Stomach (tissue), 9 donors: ENCODE data around the gene ZNF850. TPM values are rescaled to one million over a fixed set of nuclear protein-coding genes. Genes with fewer than 3 reads are reported as not detected.
"Not testable (repeated sequence)": the region's sequence is repeated elsewhere in the genome, so short reads cannot be mapped to it uniquely, and the experiment has no call there.

ENCODE experiments used
- DNase-seq, 2 donors: peaks; one replicate each; pipeline versions ENCODE4 v3.0.0 to v3.0.0-alpha.2; 2013 to 2019
- H3K27ac ChIP-seq, 5 donors: fragments of 200-600 bp in 4 of 5; sonication (generic) in 4 of 5; one replicate each; pipeline ENCODE4 v1.5.1; 2013 to 2019; ENCODE audit warnings: mild to moderate bottlenecking in 1 of 5, moderate library complexity in 1 of 5
- H3K27me3 ChIP-seq, 3 donors: fragments of 200-600 bp; sonication (generic); one replicate each; pipeline ENCODE4 v1.5.1; 2017 to 2019; ENCODE audit warnings: mixed run types in 1 of 3
- H3K36me3 ChIP-seq, 4 donors: fragments of 200-600 bp; sonication (generic); 1 replicate in 3 of 4; 2 replicates in 1 of 4; pipeline ENCODE4 v1.5.1; 2016 to 2019
- H3K4me1 ChIP-seq, 4 donors: fragments of 200-600 bp; sonication (generic); one replicate each; pipeline ENCODE4 v1.5.1; 2016 to 2019
- H3K4me3 ChIP-seq, 4 donors: fragments of 200-600 bp; sonication (generic) in 3 of 4; one replicate each; pipeline ENCODE4 v1.5.1; 2016 to 2019; ENCODE audit warnings: mild to moderate bottlenecking in 1 of 4
- H3K9me3 ChIP-seq, 4 donors: fragments of 200-600 bp; sonication (generic); one replicate each; pipeline ENCODE4 v1.5.1; 2016 to 2019
- EP300 ChIP-seq: sonication (generic); formaldehyde crosslinking; IDR thresholded peaks from one replicate; pipeline ENCODE4 v1.6.1; 2017; ENCODE audit warnings: antibody characterized with exemption
- POLR2A ChIP-seq, 4 donors: fragments of 450-650 bp; IDR thresholded peaks; one replicate each; pipeline ENCODE4 v1.6.1; 2016; ENCODE audit warnings: antibody characterized with exemption in 4 of 4, control low read depth in 2 of 4, mild to moderate bottlenecking in 1 of 4, moderate library complexity in 1 of 4
- POLR2AphosphoS5 ChIP-seq, 3 donors: sonication (generic); formaldehyde crosslinking; IDR thresholded peaks; one replicate each; pipeline ENCODE4 v1.6.1; 2016; ENCODE audit warnings: antibody characterized with exemption in 3 of 3
- WGBS, 5 donors: extraction: QIAGEN DNeasy Blood & Tissue Kit in 3 of 5; methylation state at CpG; one replicate each; pipeline versions ENCODE4 v1.1.5 to v1.1.7; 2013 to 2018; 5-methylcytosine and 5-hydroxymethylcytosine counted together
- intact Hi-C: fragments of 100-400 bp; cut with DNase I; formaldehyde crosslinking; loops from one replicate; pipeline ENCODE4 v1.15.1; 2023; ENCODE audit warnings: low total_unique reads
- polyA plus RNA-seq, 3 donors: library from polyadenylated mRNA; stranded (reverse); fragments of 200-250 nt; gene quantifications; one replicate each; pipeline ENCODE4 v1.2.3, GENCODE V29; 2013
- total RNA-seq, 5 donors: library from RNA; depleted of rRNA; stranded (reverse); fragments of >200 nt; gene quantifications; one replicate each; pipeline versions ENCODE4 v1.1.0 to v1.2.3, GENCODE V29; 2014 to 2016
- TF ChIP-seq, protein P1 (sequence below), 7 experiments: fragments of 450-650 bp in 4 of 7; fragments of 200-600 bp in 3 of 7; sonication (generic) in 3 of 7; IDR thresholded peaks; one replicate each; pipeline ENCODE4 v1.5.1; 2016 to 2019; ENCODE audit warnings: antibody characterized with exemption in 7 of 7, control low read depth in 2 of 7, mild to moderate bottlenecking in 1 of 7
- donor health status: healthy with polysubstance abuse.
- donor health status: Bipolar disorder and iron deficiency.
- donor health status: healthy.

ZNF850 gene
- total and polyA plus RNA-seq, 8 donors = 0.15 to 10.1 (median 0.89) TPM; not detected in 1

- Histone ChIP-seq H3K36me3 (peaks cover 15 to 99% (median 85%) of the 10 kb centered on the region in 4 donors), H3K27me3 (no peaks in the 10 kb centered on the region), H3K4me1 (no peaks in the 10 kb centered on the region), H3K27ac (no peak overlapping the region), H3K4me3 (no peak overlapping the region), H3K9me3 (peaks cover 44 to 100% (median 86%) of the 10 kb centered on the region in 4 donors)
- TF ChIP-seq POLR2A (IDR thresholded peaks at IDR 0.05) (no peak), EP300 (no peak)
- TF ChIP-seq, protein P1, sequence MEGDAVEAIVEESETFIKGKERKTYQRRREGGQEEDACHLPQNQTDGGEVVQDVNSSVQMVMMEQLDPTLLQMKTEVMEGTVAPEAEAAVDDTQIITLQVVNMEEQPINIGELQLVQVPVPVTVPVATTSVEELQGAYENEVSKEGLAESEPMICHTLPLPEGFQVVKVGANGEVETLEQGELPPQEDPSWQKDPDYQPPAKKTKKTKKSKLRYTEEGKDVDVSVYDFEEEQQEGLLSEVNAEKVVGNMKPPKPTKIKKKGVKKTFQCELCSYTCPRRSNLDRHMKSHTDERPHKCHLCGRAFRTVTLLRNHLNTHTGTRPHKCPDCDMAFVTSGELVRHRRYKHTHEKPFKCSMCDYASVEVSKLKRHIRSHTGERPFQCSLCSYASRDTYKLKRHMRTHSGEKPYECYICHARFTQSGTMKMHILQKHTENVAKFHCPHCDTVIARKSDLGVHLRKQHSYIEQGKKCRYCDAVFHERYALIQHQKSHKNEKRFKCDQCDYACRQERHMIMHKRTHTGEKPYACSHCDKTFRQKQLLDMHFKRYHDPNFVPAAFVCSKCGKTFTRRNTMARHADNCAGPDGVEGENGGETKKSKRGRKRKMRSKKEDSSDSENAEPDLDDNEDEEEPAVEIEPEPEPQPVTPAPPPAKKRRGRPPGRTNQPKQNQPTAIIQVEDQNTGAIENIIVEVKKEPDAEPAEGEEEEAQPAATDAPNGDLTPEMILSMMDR (IDR thresholded peaks at IDR 0.05) = no peak
- WGBS, 5 donors = 93 to 100% (median 97%) methylated on average over 1 of the region's 1 CpG
- intact Hi-C loops = no loop called here
- DNase-seq = no peak
Measured at GRCh38 chr19:36805364-36805763, 32.8 kb upstream of the ZNF850 start.

GRCh38 chr19:36797786-36798108 lies 25.1 kb upstream of the ZNF850 start:
- 0 to 2% (median 1%) methylated on average over 9 of the region's 9 CpGs for WGBS, 5 donors
- peaks cover 15 to 90% (median 62%) of the 10 kb centered on the region in 4 donors for H3K9me3 ChIP-seq
- no peak for DNase-seq

GRCh38 chr19:36796714-36796992 lies 24.0 kb upstream of the ZNF850 start:
- TF ChIP-seq, protein P1 (IDR thresholded peaks at IDR 0.05) = no peak
- TF ChIP-seq EP300 = no peak
- TF ChIP-seq POLR2A (IDR thresholded peaks at IDR 0.05) = no peak
- no peak for TF ChIP-seq POLR2AphosphoS5 (IDR thresholded peaks at IDR 0.05)
- H3K9me3 ChIP-seq = peaks cover 11 to 92% (median 62%) of the 10 kb centered on the region in 4 donors

More at GRCh38 chr19:36797786-36798108, 25.1 kb upstream of the ZNF850 start:
- Histone ChIP-seq H3K4me3 (peak overlapping the region; percentile 65 to 85 (median 80)), H3K36me3 (peaks cover 5 to 45% (median 33%) of the 10 kb centered on the region in 4 donors), H3K27ac (peak overlapping the region; percentile 70 to 86 (median 77)), H3K27me3 (no peaks in the 10 kb centered on the region), H3K4me1 (peaks cover 0 to 24% (median 12%) of the 10 kb centered on the region in 4 donors)
- intact Hi-C loops = no loop called here
- TF ChIP-seq POLR2A (IDR thresholded peaks at IDR 0.05) = no peak
- no peak for TF ChIP-seq POLR2AphosphoS5 (IDR thresholded peaks at IDR 0.05)
- no peak for TF ChIP-seq EP300
- TF ChIP-seq, protein P1 (IDR thresholded peaks at IDR 0.05) = no peak

GRCh38 chr19:36791420-36792141 lies 19.0 kb upstream of the ZNF850 start:
- 5 to 12% (median 10%) methylated on average over 23 to 31 of the region's 34 CpGs for whole genome bisulfite sequencing, 5 donors
- intact Hi-C loops, H3K4me1 ChIP-seq, H3K36me3 ChIP-seq, H3K27ac ChIP-seq, H3K27me3 ChIP-seq, H3K4me3 ChIP-seq: not testable (repeated sequence)
- H3K9me3 ChIP-seq = peaks cover 6 to 89% (median 65%) of the 10 kb centered on the region in 4 donors
- DNase-seq = peak in 1 of 2 donors; percentile 79

More at GRCh38 chr19:36796714-36796992, 24.0 kb upstream of the ZNF850 start:
- H3K27ac ChIP-seq = peak overlapping the region; percentile 34 to 86 (median 77)
- peaks cover 0 to 24% (median 12%) of the 10 kb centered on the region in 4 donors for H3K4me1 ChIP-seq
- 12 to 17% (median 13%) methylated on average over 19 of the region's 19 CpGs for WGBS, 5 donors
- intact Hi-C loops = no loop called here
- H3K27me3 ChIP-seq = no peaks in the 10 kb centered on the region
- peaks cover 0 to 34% (median 22%) of the 10 kb centered on the region in 4 donors for H3K36me3 ChIP-seq
- DNase-seq = no peak
- H3K4me3 ChIP-seq = peak overlapping the region; percentile 65 to 85 (median 80)

- intact Hi-C loops = loop anchor here (10.0 kb wide), 1 partner anchor 59 kb away; the partner anchor contains the start of gene ZNF790
- Histone ChIP-seq H3K4me3 (peak overlapping the region in 1 of 4 donors; percentile 8), H3K9me3 (peaks cover 2 to 67% (median 50%) of the 10 kb centered on the region in 4 donors), H3K27ac (peak overlapping the region in 2 of 5 donors; percentile 22 to 26), H3K27me3 (peaks cover 0 to 6% (median 0%) of the 10 kb centered on the region in 3 donors), H3K36me3 (no peaks in the 10 kb centered on the region), H3K4me1 (peaks cover 0 to 22% (median 18%) of the 10 kb centered on the region in 4 donors)
- peak in 1 of 2 donors; percentile 81 for DNase-seq
- TF ChIP-seq, protein P1 (IDR thresholded peaks at IDR 0.05) = no peak
- TF ChIP-seq EP300 (no peak), POLR2AphosphoS5 (IDR thresholded peaks at IDR 0.05) (no peak), POLR2A (IDR thresholded peaks at IDR 0.05) (no peak)
- 13 to 30% (median 22%) methylated on average over 18 to 38 of the region's 38 CpGs for WGBS, 5 donors
Measured at GRCh38 chr19:36775768-36776167, 3.2 kb upstream of the ZNF850 start.
